SK-N-SH treated with all-trans-retinoic acid at 6 μM for 48 hours (cell line): Measurements from ENCODE around the gene SIPA1.

ENCODE experiments used
- ATAC-seq: fragments of 200-7000 bp; cut with Tn5 transposase; 3 replicates; pipeline ENCODE4 v1.9.1; 2020; ENCODE audit warnings: mild to moderate bottlenecking, moderate library complexity
- ARNTL ChIP-seq: fragments of 450-650 bp; formaldehyde crosslinking; IDR thresholded peaks from 2 replicates; pipeline ENCODE4 v1.5.0; 2020; ENCODE audit warnings: low read depth, mild to moderate bottlenecking, moderate library complexity, borderline replicate concordance
- BACH2 ChIP-seq: fragments of 250-450 bp; sonication (Bioruptor Pico); IDR thresholded peaks from 2 replicates; pipeline ENCODE4 v1.9.0; 2021; ENCODE audit warnings: mild to moderate bottlenecking, borderline replicate concordance
- CREB5 ChIP-seq: fragments of 250-450 bp; sonication (Bioruptor Pico); IDR thresholded peaks from 2 replicates; pipeline ENCODE4 v1.5.1; 2020; ENCODE audit warnings: low read depth, mild to moderate bottlenecking, moderate library complexity
- CSDC2 ChIP-seq: fragments of 250-450 bp; sonication (Bioruptor Pico); IDR thresholded peaks from 2 replicates; pipeline ENCODE4 v1.5.0; 2020; ENCODE audit warnings: mild to moderate bottlenecking, moderate library complexity
- CSRNP3 ChIP-seq: fragments of 250-450 bp; sonication (Bioruptor Pico); IDR thresholded peaks from 2 replicates; pipeline ENCODE4 v1.5.1; 2021; ENCODE audit warnings: mild to moderate bottlenecking, moderate library complexity
- ESRRG ChIP-seq: fragments of 250-450 bp; sonication (Bioruptor Pico); IDR thresholded peaks from 2 replicates; pipeline ENCODE4 v1.6.1; 2021; ENCODE audit warnings: mild to moderate bottlenecking
- GLIS3 ChIP-seq: fragments of 250-450 bp; sonication (Bioruptor Pico); IDR thresholded peaks from 2 replicates; pipeline ENCODE4 v1.5.0; 2020; ENCODE audit warnings: mild to moderate bottlenecking, moderate library complexity
- ISL1 ChIP-seq: fragments of 250-450 bp; sonication (Bioruptor Pico); IDR thresholded peaks from 2 replicates; pipeline ENCODE4 v2.1.2; 2022; ENCODE audit warnings: mild to moderate bottlenecking, moderate library complexity
- OSR1 ChIP-seq: fragments of 250-450 bp; sonication (Bioruptor Pico); IDR thresholded peaks from 2 replicates; pipeline ENCODE4 v1.8.0; 2022; ENCODE audit warnings: moderate library complexity, mild to moderate bottlenecking, inconsistent platforms
- PATZ1 ChIP-seq: fragments of 250-450 bp; sonication (Bioruptor Pico); IDR thresholded peaks from 2 replicates; pipeline ENCODE4 v1.8.0; 2020; ENCODE audit warnings: mild to moderate bottlenecking, moderate library complexity, borderline replicate concordance
- POU6F1 ChIP-seq: fragments of 250-450 bp; sonication (Bioruptor Pico); IDR thresholded peaks from 2 replicates; pipeline ENCODE4 v1.8.0; 2021; ENCODE audit warnings: low read depth, mild to moderate bottlenecking, moderate library complexity, borderline replicate concordance
- SNAI2 ChIP-seq: fragments of 250-450 bp; sonication (Bioruptor Pico); IDR thresholded peaks from 2 replicates; pipeline ENCODE4 v1.5.0; 2020; ENCODE audit warnings: mild to moderate bottlenecking, moderate library complexity
- TCF4 ChIP-seq: fragments of 250-450 bp; sonication (Bioruptor Pico); IDR thresholded peaks from 2 replicates; pipeline ENCODE4 v1.8.0; 2021; ENCODE audit warnings: mild to moderate bottlenecking, moderate library complexity, borderline replicate concordance
- TOX ChIP-seq: fragments of 250-450 bp; sonication (Bioruptor Pico); IDR thresholded peaks from 2 replicates; pipeline ENCODE4 v1.8.0; 2021; ENCODE audit warnings: mild to moderate bottlenecking, moderate library complexity, borderline replicate concordance
- TSHZ2 ChIP-seq: fragments of 250-450 bp; sonication (Bioruptor Pico); IDR thresholded peaks from 2 replicates; pipeline ENCODE4 v1.5.0; 2020; ENCODE audit warnings: mild to moderate bottlenecking, moderate library complexity
- ZC3H10 ChIP-seq: fragments of 250-450 bp; sonication (Bioruptor Pico); IDR thresholded peaks from 2 replicates; pipeline ENCODE4 v1.5.1; 2021; ENCODE audit warnings: mild to moderate bottlenecking, moderate library complexity
- ZFP3 ChIP-seq: fragments of 250-450 bp; sonication (Bioruptor Pico); IDR thresholded peaks from 2 replicates; pipeline ENCODE4 v1.5.0; 2020; ENCODE audit warnings: mild to moderate bottlenecking, moderate library complexity
- ZFP30 ChIP-seq: fragments of 450-650 bp; formaldehyde crosslinking; IDR thresholded peaks from 2 replicates; pipeline ENCODE4 v1.5.0; 2022; ENCODE audit warnings: mild to moderate bottlenecking, moderate library complexity
- ZNF565 ChIP-seq: fragments of 450-650 bp; formaldehyde crosslinking; conservative IDR thresholded peaks from 2 replicates; pipeline ENCODE4 v1.5.0; 2020; ENCODE audit warnings: low read depth, mild to moderate bottlenecking, moderate library complexity
- ZNF70 ChIP-seq: fragments of 450-650 bp; formaldehyde crosslinking; IDR thresholded peaks from 2 replicates; pipeline ENCODE4 v1.5.0; 2020; ENCODE audit warnings: mild to moderate bottlenecking, moderate library complexity
- ZNF8 ChIP-seq: fragments of 450-650 bp; formaldehyde crosslinking; IDR thresholded peaks from 2 replicates; pipeline ENCODE4 v1.5.0; 2020; ENCODE audit warnings: mild to moderate bottlenecking, moderate library complexity

SIPA1 gene

GRCh38 chr11:65620666-65621065, 17.2 kb upstream of the SIPA1 start (continued):
- TF ChIP-seq POU6F1 (CRISPR knock-in tag) = no peak
- no peak for TF ChIP-seq TCF4 (CRISPR knock-in tag)

- TF ChIP-seq TSHZ2 (no peak), ARNTL (CRISPR knock-in tag) (no peak), ISL1 (CRISPR knock-in tag) (no peak), ZNF8 (no peak), SNAI2 (CRISPR knock-in tag) (no peak), ESRRG (CRISPR knock-in tag) (no peak), BACH2 (no peak), GLIS3 (CRISPR knock-in tag) (no peak), PATZ1 (CRISPR knock-in tag) (no peak), CSDC2 (CRISPR knock-in tag) (no peak), CSRNP3 (no peak), TOX (CRISPR knock-in tag) (no peak), ZC3H10 (CRISPR knock-in tag) (no peak), CREB5 (CRISPR knock-in tag) (no peak), ZFP3 (CRISPR knock-in tag) (no peak)
- ATAC-seq = no peak
Observed at GRCh38 chr11:65621460-65621859, 16.4 kb upstream of the SIPA1 start.

- TF ChIP-seq GLIS3 (CRISPR knock-in tag) (no peak), TOX (CRISPR knock-in tag) (no peak), OSR1 (no peak), ISL1 (CRISPR knock-in tag) (no peak), ARNTL (CRISPR knock-in tag) (no peak), ZNF70 (CRISPR knock-in tag) (no peak), SNAI2 (CRISPR knock-in tag) (no peak), ZFP3 (CRISPR knock-in tag) (no peak), ZNF565 (CRISPR knock-in tag) (no peak), TCF4 (CRISPR knock-in tag) (no peak), POU6F1 (CRISPR knock-in tag) (no peak), PATZ1 (CRISPR knock-in tag) (no peak), ZFP30 (CRISPR knock-in tag) (no peak), CSRNP3 (no peak)
Observed at GRCh38 chr11:65622011-65622410, 15.9 kb upstream of the SIPA1 start.

More at GRCh38 chr11:65622011-65622410, 15.9 kb upstream of the SIPA1 start:
- ATAC-seq = no peak
